HG03039 (cell line): ENCODE data around the gene MYB.

Experiments
- ATAC-seq: cut with Tn5 transposase; IDR thresholded peaks from one replicate; pipeline ENCODE4 v1.9.1; 2021; ENCODE audit warnings: mild to moderate bottlenecking, moderate library complexity; ENCODE audit not compliant: unreplicated experiment

Gene MYB

GRCh38 chr6:135185483-135185882 lies 4.4 kb downstream of the MYB start:
- no peak for ATAC-seq

- no peak for ATAC-seq
These were observed 5.1 kb downstream of the MYB start for GRCh38 chr6:135186255-135186654.

- no peak for ATAC-seq
These were observed 6.3 kb downstream of the MYB start for GRCh38 chr6:135187372-135187771.

- no peak for ATAC-seq
These were observed 7.6 kb downstream of the MYB start for GRCh38 chr6:135188718-135189117.

GRCh38 chr6:135189344-135189743 lies 8.2 kb downstream of the MYB start:
- ATAC-seq, result no peak

GRCh38 chr6:135191508-135192255 lies 10.6 kb downstream of the MYB start:
- no peak for ATAC-seq

GRCh38 chr6:135192256-135193174 lies 11.4 kb downstream of the MYB start:
- no peak for ATAC-seq

- ATAC-seq, result no peak
These were observed 12.1 kb downstream of the MYB start for GRCh38 chr6:135193221-135193620.

- no peak for ATAC-seq
These were observed 13.9 kb downstream of the MYB start for GRCh38 chr6:135195041-135195440.

GRCh38 chr6:135195522-135195921 lies 14.4 kb downstream of the MYB start:
- ATAC-seq, result no peak

- ATAC-seq, result no peak
These were observed 15.8 kb downstream of the MYB start for GRCh38 chr6:135196739-135197510.

GRCh38 chr6:135202836-135203235 lies 21.7 kb downstream of the MYB start:
- ATAC-seq, result no peak

GRCh38 chr6:135204951-135205350 lies 23.8 kb downstream of the MYB start:
- no peak for ATAC-seq

GRCh38 chr6:135209803-135210202 lies 28.7 kb downstream of the MYB start:
- no peak for ATAC-seq

- ATAC-seq, result no peak
These were observed 29.7 kb downstream of the MYB start for GRCh38 chr6:135210632-135211305.

GRCh38 chr6:135211306-135211702 lies 30.2 kb downstream of the MYB start:
- ATAC-seq, result no peak

- no peak for ATAC-seq
These were observed 31.1 kb downstream of the MYB start for GRCh38 chr6:135212020-135212806.

GRCh38 chr6:135212935-135213334 lies 31.8 kb downstream of the MYB start:
- ATAC-seq, result no peak

- ATAC-seq, result no peak
These were observed 32.5 kb downstream of the MYB start for GRCh38 chr6:135213616-135214015.

- ATAC-seq, result no peak
These were observed 34.1 kb downstream of the MYB start for GRCh38 chr6:135215160-135215559.
